Testis (tissue), 3 donors: ENCODE results near the gene DSP. TPM values are rescaled to one million over a fixed set of nuclear protein-coding genes. Genes with fewer than 3 reads are reported as not detected.

Source experiments
- DNase-seq: peaks from one replicate; pipeline ENCODE4 v3.0.0-alpha.2; 2019
- H3K27ac ChIP-seq, 2 donors: fragments of 200-600 bp; sonication (generic); one replicate each; pipeline ENCODE4 v1.5.1; 2019
- H3K27me3 ChIP-seq: fragments of 200-600 bp; sonication (generic); one replicate; pipeline ENCODE4 v1.5.1; 2019
- H3K36me3 ChIP-seq: fragments of 200-600 bp; sonication (generic); one replicate; pipeline ENCODE4 v1.5.1; 2017; ENCODE audit warnings: low read depth; ENCODE audit errors: missing control alignments
- H3K4me1 ChIP-seq: fragments of 200-600 bp; sonication (generic); one replicate; pipeline ENCODE4 v1.5.1; 2019
- H3K4me3 ChIP-seq, 2 donors: fragments of 200-600 bp; sonication (generic); one replicate each; pipeline ENCODE4 v1.5.1; 2017 to 2019
- H3K9me3 ChIP-seq: fragments of 200-600 bp; sonication (generic); one replicate; pipeline ENCODE4 v1.5.1; 2017
- POLR2A ChIP-seq: fragments of 450-650 bp; IDR thresholded peaks from one replicate; pipeline ENCODE4 v1.6.1; 2017; ENCODE audit warnings: antibody characterized with exemption, mild to moderate bottlenecking, moderate library complexity
- WGBS, 2 donors: methylation state at CpG; one replicate each; pipeline ENCODE4 v1.1.5; 2018; 5-methylcytosine and 5-hydroxymethylcytosine counted together
- intact Hi-C: fragments of 100-400 bp; cut with DNase I; formaldehyde crosslinking; loops from one replicate; pipeline ENCODE4 v1.15.1; 2023; ENCODE audit warnings: low total_unique reads
- polyA plus RNA-seq: library from polyadenylated mRNA; stranded (reverse); fragments of 350-450 nt; fragmentation: Illumina TruSeq; extraction: RNeasy Lipid Tissue Mini Kit (QIAGEN cat#74804); gene quantifications from one replicate; pipeline ENCODE4 v1.2.3, GENCODE V29; 2014; ENCODE audit warnings: low read depth, low replicate concordance; ENCODE audit not compliant: insufficient read depth
- total RNA-seq, 2 donors: library from RNA; depleted of rRNA; stranded (reverse); fragments of >200 nt; gene quantifications; one replicate each; pipeline ENCODE4 v1.2.3, GENCODE V29; 2016
- TF ChIP-seq, protein P1 (sequence below), 3 experiments: fragments of 450-650 bp in 2 of 3; fragments of 200-600 bp in 1 of 3; sonication (generic) in 1 of 3; IDR thresholded peaks; one replicate each; pipeline ENCODE4 v1.5.1; 2016 to 2019; ENCODE audit warnings: antibody characterized with exemption in 3 of 3, mild to moderate bottlenecking in 2 of 3, moderate library complexity in 1 of 3

Gene DSP
- total and polyA plus RNA-seq, 3 donors from 2014 or later, result 3.6 to 4.5 (median 4.1) TPM

DNA sequence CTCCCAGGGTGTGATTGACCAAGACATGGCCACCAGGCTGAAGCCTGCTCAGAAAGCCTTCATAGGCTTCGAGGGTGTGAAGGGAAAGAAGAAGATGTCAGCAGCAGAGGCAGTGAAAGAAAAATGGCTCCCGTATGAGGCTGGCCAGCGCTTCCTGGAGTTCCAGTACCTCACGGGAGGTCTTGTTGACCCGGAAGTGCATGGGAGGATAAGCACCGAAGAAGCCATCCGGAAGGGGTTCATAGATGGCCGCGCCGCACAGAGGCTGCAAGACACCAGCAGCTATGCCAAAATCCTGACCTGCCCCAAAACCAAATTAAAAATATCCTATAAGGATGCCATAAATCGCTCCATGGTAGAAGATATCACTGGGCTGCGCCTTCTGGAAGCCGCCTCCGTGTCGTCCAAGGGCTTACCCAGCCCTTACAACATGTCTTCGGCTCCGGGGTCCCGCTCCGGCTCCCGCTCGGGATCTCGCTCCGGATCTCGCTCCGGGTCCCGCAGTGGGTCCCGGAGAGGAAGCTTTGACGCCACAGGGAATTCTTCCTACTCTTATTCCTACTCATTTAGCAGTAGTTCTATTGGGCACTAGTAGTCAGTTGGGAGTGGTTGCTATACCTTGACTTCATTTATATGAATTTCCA is 43.9 kb downstream of the DSP start:
- no peaks in the 10 kb centered on the region for H3K36me3 ChIP-seq
- H3K27ac ChIP-seq, result no peak overlapping the region
- H3K9me3 ChIP-seq, result no peaks in the 10 kb centered on the region
- TF ChIP-seq, protein P1, sequence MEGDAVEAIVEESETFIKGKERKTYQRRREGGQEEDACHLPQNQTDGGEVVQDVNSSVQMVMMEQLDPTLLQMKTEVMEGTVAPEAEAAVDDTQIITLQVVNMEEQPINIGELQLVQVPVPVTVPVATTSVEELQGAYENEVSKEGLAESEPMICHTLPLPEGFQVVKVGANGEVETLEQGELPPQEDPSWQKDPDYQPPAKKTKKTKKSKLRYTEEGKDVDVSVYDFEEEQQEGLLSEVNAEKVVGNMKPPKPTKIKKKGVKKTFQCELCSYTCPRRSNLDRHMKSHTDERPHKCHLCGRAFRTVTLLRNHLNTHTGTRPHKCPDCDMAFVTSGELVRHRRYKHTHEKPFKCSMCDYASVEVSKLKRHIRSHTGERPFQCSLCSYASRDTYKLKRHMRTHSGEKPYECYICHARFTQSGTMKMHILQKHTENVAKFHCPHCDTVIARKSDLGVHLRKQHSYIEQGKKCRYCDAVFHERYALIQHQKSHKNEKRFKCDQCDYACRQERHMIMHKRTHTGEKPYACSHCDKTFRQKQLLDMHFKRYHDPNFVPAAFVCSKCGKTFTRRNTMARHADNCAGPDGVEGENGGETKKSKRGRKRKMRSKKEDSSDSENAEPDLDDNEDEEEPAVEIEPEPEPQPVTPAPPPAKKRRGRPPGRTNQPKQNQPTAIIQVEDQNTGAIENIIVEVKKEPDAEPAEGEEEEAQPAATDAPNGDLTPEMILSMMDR (IDR thresholded peaks at IDR 0.05), result no peak
- no peak for TF ChIP-seq POLR2A
- DNase-seq, result peak; percentile 60
- H3K27me3 ChIP-seq, result no peaks in the 10 kb centered on the region
- no peaks in the 10 kb centered on the region for H3K4me1 ChIP-seq
- WGBS, 2 donors, result 65 to 72% methylated on average over 28 of the region's 28 CpGs
- H3K4me3 ChIP-seq, result peak overlapping the region; percentile 34 to 49
- intact Hi-C loops, result no loop called here

DNA sequence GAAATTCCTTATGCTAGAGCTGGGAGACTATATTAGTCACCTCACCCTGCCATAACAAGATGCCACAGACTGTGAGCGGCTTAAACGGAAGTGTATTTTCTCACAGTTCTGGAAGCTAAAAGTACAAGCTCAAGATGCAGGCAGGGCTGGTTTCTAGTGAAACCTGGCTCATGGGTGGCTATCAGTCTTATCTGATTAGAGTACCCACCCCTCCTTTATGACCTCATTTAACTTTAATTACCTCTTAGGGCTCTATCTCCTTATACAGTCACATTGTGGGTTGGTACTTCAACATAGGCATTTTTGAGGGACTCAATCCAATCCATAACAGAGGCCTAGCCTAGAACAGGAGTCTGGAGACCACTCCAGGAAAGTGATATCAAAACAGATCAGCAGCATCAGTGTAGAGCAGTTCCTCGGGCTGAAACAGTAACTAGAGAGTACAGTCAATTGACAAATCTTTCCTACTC is 46.2 kb downstream of the DSP start:
- Histone ChIP-seq H3K4me1 (peaks cover 7% of the 10 kb centered on the region), H3K27me3 (no peaks in the 10 kb centered on the region), H3K9me3 (no peaks in the 10 kb centered on the region), H3K27ac (no peak overlapping the region), H3K4me3 (no peak overlapping the region), H3K36me3 (no peaks in the 10 kb centered on the region)
- no peak for TF ChIP-seq POLR2A
- TF ChIP-seq, protein P1 (IDR thresholded peaks at IDR 0.05), result no peak
- DNase-seq, result no peak
- intact Hi-C loops, result no loop called here
- WGBS, 2 donors, result 71 to 72% methylated on average over 3 of the region's 3 CpGs

DNA sequence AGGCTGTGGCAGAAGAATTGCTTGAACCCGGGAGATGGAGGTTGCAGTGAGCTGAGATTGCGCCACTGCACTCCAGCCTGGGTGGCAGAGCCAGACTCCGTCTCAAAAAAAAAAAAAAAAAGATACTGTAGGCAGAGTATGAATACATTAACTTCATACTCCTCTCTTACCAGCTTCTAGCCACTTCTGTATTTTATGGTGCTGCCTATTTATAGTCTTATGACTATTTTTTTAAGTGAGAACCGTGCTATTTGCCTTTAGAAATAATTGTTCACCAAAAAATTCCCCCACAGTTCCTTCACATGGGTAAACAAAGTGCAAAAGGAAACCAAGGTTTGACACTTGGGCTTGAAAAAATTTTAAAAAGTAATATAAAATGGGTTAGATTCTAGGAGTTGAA is 47.0 kb downstream of the DSP start:
- intact Hi-C loops, result no loop called here
- DNase-seq, result no peak
- no peak overlapping the region for H3K27ac ChIP-seq
- H3K4me3 ChIP-seq, result no peak overlapping the region
- H3K36me3 ChIP-seq, result no peaks in the 10 kb centered on the region
- H3K4me1 ChIP-seq, result peaks cover 7% of the 10 kb centered on the region
- WGBS, 2 donors, result 75 to 91% methylated on average over 4 of the region's 4 CpGs
- TF ChIP-seq POLR2A, result no peak
- TF ChIP-seq, protein P1 (IDR thresholded peaks at IDR 0.05), result no peak
- no peaks in the 10 kb centered on the region for H3K9me3 ChIP-seq
- no peaks in the 10 kb centered on the region for H3K27me3 ChIP-seq

DNA sequence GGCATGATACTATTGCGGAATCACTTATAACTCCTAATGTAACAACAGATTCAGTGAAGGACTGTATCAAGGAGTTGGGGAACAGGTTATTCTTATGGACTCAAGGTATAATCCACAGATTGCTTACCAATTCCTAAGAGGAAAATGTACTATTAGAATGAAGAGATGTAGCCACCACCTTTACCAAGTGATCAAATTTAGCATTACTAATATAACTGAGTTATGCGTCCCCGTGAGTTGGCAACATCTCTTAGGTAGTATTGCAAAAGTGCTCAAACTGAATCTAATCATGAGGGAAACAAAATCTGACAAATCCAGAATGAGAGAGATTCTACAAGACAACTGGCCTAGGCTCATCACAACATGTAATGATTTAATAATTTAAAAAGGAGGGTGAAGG is 47.8 kb downstream of the DSP start:
- no peak for DNase-seq
- no peaks in the 10 kb centered on the region for H3K36me3 ChIP-seq
- WGBS, 2 donors, result 68 to 76% methylated on average over 3 of the region's 3 CpGs
- H3K4me1 ChIP-seq, result peaks cover 7% of the 10 kb centered on the region
- peak overlapping the region in 1 of 2 donors; percentile 88 for H3K4me3 ChIP-seq
- no peaks in the 10 kb centered on the region for H3K9me3 ChIP-seq
- intact Hi-C loops, result no loop called here
- H3K27me3 ChIP-seq, result no peaks in the 10 kb centered on the region
- H3K27ac ChIP-seq, result no peak overlapping the region
- TF ChIP-seq POLR2A, result no peak
- TF ChIP-seq, protein P1 (IDR thresholded peaks at IDR 0.05), result no peak
